ENCODE results near the gene IPCEF1.

- TF ChIP-seq CTCF (IDR thresholded peaks at IDR 0.05; ENCODE audit: control extremely low read depth in 1 of 3, insufficient read depth in 1 of 3, low read depth in 1 of 3, low read length in 3 of 3), result no peak
- TF ChIP-seq EZH2 (IDR thresholded peaks at IDR 0.05; ENCODE audit: low read depth, low read length, severe bottlenecking), result no peak
- no peak for TF ChIP-seq GABPA (IDR thresholded peaks at IDR 0.05; ENCODE audit: borderline replicate concordance, insufficient read depth, low read length)
- TF ChIP-seq EP300 (IDR thresholded peaks at IDR 0.05; ENCODE audit: borderline replicate concordance in 1 of 2, low read depth in 2 of 2, low read length in 2 of 2), result no peak
- no peak for TF ChIP-seq POLR2A (IDR thresholded peaks at IDR 0.05; ENCODE audit: control extremely low read depth in 1 of 2, low read depth in 2 of 2, low read length in 2 of 2)
- TF ChIP-seq ATF2 (IDR thresholded peaks at IDR 0.05; ENCODE audit: low read length), result no peak
- TF ChIP-seq EGR1 (IDR thresholded peaks at IDR 0.05; ENCODE audit: borderline replicate concordance, low read depth, low read length), result no peak
- TF ChIP-seq CHD7 (IDR thresholded peaks at IDR 0.05; ENCODE audit: insufficient replicate concordance, low read length), result no peak
- TF ChIP-seq ZNF274 (IDR thresholded peaks at IDR 0.05; ENCODE audit: borderline replicate concordance, extremely low read depth, low read length), result no peak
- TF ChIP-seq POLR2AphosphoS5 (IDR thresholded peaks at IDR 0.05; ENCODE audit: low read depth, low read length), result no peak
Measured at GRCh38 chr6:154380741-154381140, 24.1 kb upstream of the IPCEF1 start.
